ENCODE measurements around the gene ZNF217. TPM values are rescaled to one million over a fixed set of nuclear protein-coding genes. Genes with fewer than 3 reads are reported as not detected.
"Not testable (repeated sequence)": the region's sequence is repeated elsewhere in the genome, so short reads cannot be mapped to it uniquely, and the experiment has no call there.

The ZNF217 gene
- polyA plus RNA-seq, 1 donor from 2014 or later: 1.9 TPM

- not testable (repeated sequence) for H3K36me3 ChIP-seq (ENCODE audit: insufficient read depth, low read length); H3K9ac ChIP-seq (ENCODE audit: low read length); H4K20me1 ChIP-seq (ENCODE audit: insufficient read depth); H3K9me3 ChIP-seq (ENCODE audit: low read length); H3K4me3 ChIP-seq (ENCODE audit: low read length); H3K27ac ChIP-seq (ENCODE audit: low read length); H3K79me2 ChIP-seq (replicated peaks; ENCODE audit: insufficient read depth, low read length); H2AFZ ChIP-seq (ENCODE audit: low read depth, low read length); H3K9me2 ChIP-seq (ENCODE audit: insufficient read depth, low read length); H3F3A ChIP-seq (ENCODE audit: insufficient read depth, low read length, poor library complexity, severe bottlenecking); H3K27me3 ChIP-seq (ENCODE audit: insufficient read depth, low read depth, low read length); H3K4me2 ChIP-seq (ENCODE audit: low read length)
These were observed 2.8 kb upstream of the ZNF217 start for GRCh38 chr20:53596189-53597001.

- not testable (repeated sequence) for H3F3A ChIP-seq (ENCODE audit: insufficient read depth, low read length, poor library complexity, severe bottlenecking); H3K9ac ChIP-seq (ENCODE audit: low read length); H3K4me3 ChIP-seq (ENCODE audit: low read length); H3K9me3 ChIP-seq (ENCODE audit: low read length); H3K27ac ChIP-seq (ENCODE audit: low read length); H3K79me2 ChIP-seq (replicated peaks; ENCODE audit: insufficient read depth, low read length); H3K27me3 ChIP-seq (ENCODE audit: insufficient read depth, low read depth, low read length); H4K20me1 ChIP-seq (ENCODE audit: insufficient read depth); H3K9me2 ChIP-seq (ENCODE audit: insufficient read depth, low read length); H2AFZ ChIP-seq (ENCODE audit: low read depth, low read length); H3K36me3 ChIP-seq (ENCODE audit: insufficient read depth, low read length); H3K4me2 ChIP-seq (ENCODE audit: low read length)
These were observed 2.1 kb upstream of the ZNF217 start for GRCh38 chr20:53595742-53596141.

GRCh38 chr20:53595018-53595378 is 1.4 kb upstream of the ZNF217 start:
- Histone ChIP-seq H3K27me3 (ENCODE audit: insufficient read depth, low read depth, low read length) (no peaks in the 10 kb centered on the region), H2AFZ (ENCODE audit: low read depth, low read length) (peak overlapping the region; percentile 58), H3F3A (ENCODE audit: insufficient read depth, low read length, poor library complexity, severe bottlenecking) (no peaks in the 10 kb centered on the region), H3K27ac (ENCODE audit: low read length) (peak overlapping the region; percentile 60), H3K4me3 (ENCODE audit: low read length) (peak overlapping the region; percentile 65), H3K9me3 (ENCODE audit: low read length) (no peaks in the 10 kb centered on the region), H3K9ac (ENCODE audit: low read length) (peak overlapping the region; percentile 75), H3K4me2 (ENCODE audit: low read length) (peak overlapping the region; percentile 48), H3K9me2 (ENCODE audit: insufficient read depth, low read length) (no peaks in the 10 kb centered on the region), H3K36me3 (ENCODE audit: insufficient read depth, low read length) (no peaks in the 10 kb centered on the region), H3K79me2 (replicated peaks; ENCODE audit: insufficient read depth, low read length) (no peaks in the 10 kb centered on the region), H4K20me1 (ENCODE audit: insufficient read depth) (no peaks in the 10 kb centered on the region)
- TF ChIP-seq EP300 (conservative IDR thresholded peaks at IDR 0.05; ENCODE audit: poor library complexity, severe bottlenecking) (no peak), SMC3 (conservative IDR thresholded peaks at IDR 0.05; ENCODE audit: poor library complexity) (no peak), CTCF (IDR thresholded peaks at IDR 0.05; ENCODE audit: poor library complexity, severe bottlenecking) (no peak), RAD21 (conservative IDR thresholded peaks at IDR 0.05) (no peak), EZH2 (IDR thresholded peaks at IDR 0.05; ENCODE audit: borderline replicate concordance, insufficient read depth, low read length, poor library complexity, severe bottlenecking) (no peak), POLR2AphosphoS5 (IDR thresholded peaks at IDR 0.05) (no peak), TAF1 (IDR thresholded peaks at IDR 0.05; ENCODE audit: low read depth) (no peak), MXI1 (conservative IDR thresholded peaks at IDR 0.05; ENCODE audit: poor library complexity, severe bottlenecking) (no peak), REST (IDR thresholded peaks at IDR 0.05; ENCODE audit: borderline replicate concordance) (no peak)
